Pancreas (tissue), 10 donors: ENCODE measurements around the gene RAB27B. TPM values are rescaled to one million over a fixed set of nuclear protein-coding genes. Genes with fewer than 3 reads are reported as not detected.

Source experiments
- ATAC-seq, 4 donors: fragments of 200-7000 bp; cut with Tn5 transposase; one replicate each; pipeline versions ENCODE4 v1.8.0 to v1.9.1; 2020; ENCODE audit warnings: mild to moderate bottlenecking in 4 of 4, moderate library complexity in 4 of 4
- DNase-seq, 6 donors: peaks; one replicate each; pipeline ENCODE4 v3.0.0-alpha.2; 2020
- FAIRE-seq: peaks from 2 replicates; lab custom pipeline; 2012; peaks lifted over from hg19 to GRCh38; lab: Jason Lieb, UNC
- H3K27ac ChIP-seq, 4 donors: fragments of 200-600 bp; sonication (generic); 1 replicate in 3 of 4; 2 replicates in 1 of 4; pipeline versions ENCODE4 v1.5.0 to v1.8.0; 2020
- H3K27me3 ChIP-seq, 4 donors: fragments of 200-600 bp; one replicate each; pipeline ENCODE4 v1.8.0; 2021
- H3K36me3 ChIP-seq, 3 donors: fragments of 200-600 bp; sonication (generic) in 1 of 3; one replicate each; pipeline versions ENCODE4 v1.5.0 to v1.8.0; 2020 to 2021
- H3K4me1 ChIP-seq, 3 donors: fragments of 200-600 bp; one replicate each; pipeline ENCODE4 v1.8.0; 2021
- H3K4me3 ChIP-seq, 4 donors: fragments of 200-600 bp; sonication (generic) in 2 of 4; one replicate each; pipeline versions ENCODE4 v1.5.0 to v1.8.0; 2020 to 2021
- H3K9me3 ChIP-seq, 4 donors: fragments of 200-600 bp; one replicate each; pipeline ENCODE4 v1.8.0; 2021
- WGBS, 2 donors: extraction: QIAGEN DNeasy Blood & Tissue Kit; methylation state at CpG; one replicate each; pipeline ENCODE4 v1.1.7; 2013; 5-methylcytosine and 5-hydroxymethylcytosine counted together
- intact Hi-C, 3 donors: fragments of 100-400 bp; cut with DNase I; formaldehyde crosslinking; loops; one replicate each; pipeline versions ENCODE4 v1.11.1 to v1.14.2; 2022
- polyA plus RNA-seq, 2 donors: library from polyadenylated mRNA; stranded (reverse); fragments of 200-250 nt; gene quantifications; one replicate each; pipeline ENCODE4 v1.2.3, GENCODE V29; 2013
- total RNA-seq, 6 donors: library from RNA; stranded (reverse); fragmentation: NEBNext Ultra II Directional in 4 of 6; extraction: Animal tissue kit (Norgen Biotek cat#: 25700) in 4 of 6; gene quantifications; one replicate each; pipeline versions ENCODE4 v1.2.1 to v1.2.4, GENCODE V29; 2021 to 2023
- TF ChIP-seq, protein P1 (sequence below), 4 donors: fragments of 200-600 bp; sonication (generic) in 3 of 4; IDR thresholded peaks; one replicate each; pipeline versions ENCODE4 v1.5.0 to v1.8.0; 2021; ENCODE audit warnings: antibody characterized with exemption in 4 of 4
- donor health status: healthy with polysubstance abuse.
- donor health status: DM: no; HTN: no; CAD: no; lungs with moderate emphysema.
- donor health status: DM: no; HTN: no; CAD: no.
- donor health status: control.
- donor health status: control.
- donor health status: Bipolar disorder and iron deficiency.
- donor health status: DM: yes; HTN: yes; CAD: no.
- donor health status: DM: no; HTN: no; CAD: no.
- donor health status: DM: no; HTN: no; CAD: no.
- donor health status: DM: yes; HTN: yes; CAD: no.

Gene RAB27B
- total and polyA plus RNA-seq, 8 donors: 0.61 to 12.9 (median 5.9) TPM

DNA sequence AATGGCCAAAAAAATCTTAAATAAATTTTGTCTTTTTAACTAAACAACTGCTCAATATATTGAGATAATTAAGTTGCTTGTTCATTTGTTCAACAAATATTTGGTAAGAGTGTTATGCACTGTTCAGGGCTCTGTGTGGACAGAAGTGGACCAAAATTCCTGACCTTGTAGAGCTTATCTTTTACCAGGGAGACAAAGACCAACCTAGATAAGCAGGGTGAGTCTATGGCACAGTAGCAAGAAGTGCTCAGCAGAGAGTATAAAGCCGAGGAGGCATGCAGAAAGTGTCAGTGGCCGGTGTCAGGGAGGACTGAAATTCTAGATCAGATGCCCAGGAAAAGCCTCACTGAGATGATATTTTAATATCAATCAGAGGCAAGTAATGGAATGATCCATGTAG, 2.6 kb downstream of the RAB27B start:
- ATAC-seq (no peak), DNase-seq (no peak), FAIRE-seq (no peak)
- intact Hi-C loops: no loop called here
- no peaks in the 10 kb centered on the region for H3K36me3 ChIP-seq
- H3K4me3 ChIP-seq: no peak overlapping the region
- H3K4me1 ChIP-seq: peaks cover 6 to 26% (median 21%) of the 10 kb centered on the region in 3 donors
- no peaks in the 10 kb centered on the region for H3K9me3 ChIP-seq
- H3K27me3 ChIP-seq: no peaks in the 10 kb centered on the region
- WGBS, 2 donors: 53% methylated on average over 2 of the region's 2 CpGs
- no peak overlapping the region for H3K27ac ChIP-seq
- TF ChIP-seq, protein P1, sequence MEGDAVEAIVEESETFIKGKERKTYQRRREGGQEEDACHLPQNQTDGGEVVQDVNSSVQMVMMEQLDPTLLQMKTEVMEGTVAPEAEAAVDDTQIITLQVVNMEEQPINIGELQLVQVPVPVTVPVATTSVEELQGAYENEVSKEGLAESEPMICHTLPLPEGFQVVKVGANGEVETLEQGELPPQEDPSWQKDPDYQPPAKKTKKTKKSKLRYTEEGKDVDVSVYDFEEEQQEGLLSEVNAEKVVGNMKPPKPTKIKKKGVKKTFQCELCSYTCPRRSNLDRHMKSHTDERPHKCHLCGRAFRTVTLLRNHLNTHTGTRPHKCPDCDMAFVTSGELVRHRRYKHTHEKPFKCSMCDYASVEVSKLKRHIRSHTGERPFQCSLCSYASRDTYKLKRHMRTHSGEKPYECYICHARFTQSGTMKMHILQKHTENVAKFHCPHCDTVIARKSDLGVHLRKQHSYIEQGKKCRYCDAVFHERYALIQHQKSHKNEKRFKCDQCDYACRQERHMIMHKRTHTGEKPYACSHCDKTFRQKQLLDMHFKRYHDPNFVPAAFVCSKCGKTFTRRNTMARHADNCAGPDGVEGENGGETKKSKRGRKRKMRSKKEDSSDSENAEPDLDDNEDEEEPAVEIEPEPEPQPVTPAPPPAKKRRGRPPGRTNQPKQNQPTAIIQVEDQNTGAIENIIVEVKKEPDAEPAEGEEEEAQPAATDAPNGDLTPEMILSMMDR (IDR thresholded peaks at IDR 0.05): no peak

DNA sequence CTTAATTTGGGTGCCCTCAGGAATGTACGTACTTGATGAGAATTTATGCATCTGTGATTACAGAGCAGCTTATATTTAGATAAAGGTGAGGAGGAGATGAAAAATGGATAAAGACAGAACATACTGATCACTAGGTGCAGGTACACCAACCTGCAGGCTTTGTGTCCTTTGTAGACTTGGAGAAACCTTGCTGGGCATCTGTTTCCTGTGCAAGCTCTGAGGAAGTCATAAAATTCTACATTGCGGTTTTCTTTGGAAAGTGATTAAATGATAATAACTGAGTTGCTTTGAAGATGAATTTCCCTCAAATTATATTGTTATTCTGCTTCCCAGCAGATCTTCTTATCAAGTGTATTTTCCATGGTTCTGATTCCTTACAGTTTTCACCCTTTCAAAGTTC, 7.7 kb downstream of the RAB27B start:
- intact Hi-C loops: no loop called here
- H3K27me3 ChIP-seq: no peaks in the 10 kb centered on the region
- DNase-seq (no peak), ATAC-seq (no peak), FAIRE-seq (no peak)
- H3K4me3 ChIP-seq: no peak overlapping the region
- no peak overlapping the region for H3K27ac ChIP-seq
- 52 to 55% methylated on average over 2 of the region's 2 CpGs for WGBS, 2 donors
- TF ChIP-seq, protein P1 (IDR thresholded peaks at IDR 0.05): no peak
- no peaks in the 10 kb centered on the region for H3K36me3 ChIP-seq
- H3K4me1 ChIP-seq: peaks cover 0 to 9% (median 6%) of the 10 kb centered on the region in 3 donors
- H3K9me3 ChIP-seq: no peaks in the 10 kb centered on the region

- 82 to 88% methylated on average over 2 of the region's 2 CpGs for WGBS, 2 donors
- no peak for FAIRE-seq
- H3K27ac ChIP-seq: no peak overlapping the region
- DNase-seq: no peak
- intact Hi-C loops: no loop called here
- no peak overlapping the region for H3K4me3 ChIP-seq
- H3K36me3 ChIP-seq: no peaks in the 10 kb centered on the region
- TF ChIP-seq, protein P1 (IDR thresholded peaks at IDR 0.05): no peak
- peaks cover 0 to 7% (median 0%) of the 10 kb centered on the region in 3 donors for H3K4me1 ChIP-seq
- no peaks in the 10 kb centered on the region for H3K27me3 ChIP-seq
- ATAC-seq: no peak
- no peaks in the 10 kb centered on the region for H3K9me3 ChIP-seq
Observed at GRCh38 chr18:54843314-54843713, 15.0 kb downstream of the RAB27B start.

- ATAC-seq (no peak), DNase-seq (no peak), FAIRE-seq (no peak)
- H3K4me1 ChIP-seq: no peaks in the 10 kb centered on the region
- no peak overlapping the region for H3K4me3 ChIP-seq
- WGBS, 2 donors: 46 to 47% methylated on average over 2 of the region's 2 CpGs
- intact Hi-C loops: no loop called here
- no peaks in the 10 kb centered on the region for H3K27me3 ChIP-seq
- no peaks in the 10 kb centered on the region for H3K36me3 ChIP-seq
- H3K9me3 ChIP-seq: no peaks in the 10 kb centered on the region
- H3K27ac ChIP-seq: no peak overlapping the region
- TF ChIP-seq, protein P1 (IDR thresholded peaks at IDR 0.05): no peak
Observed at GRCh38 chr18:54845787-54846186, 17.5 kb downstream of the RAB27B start.

DNA sequence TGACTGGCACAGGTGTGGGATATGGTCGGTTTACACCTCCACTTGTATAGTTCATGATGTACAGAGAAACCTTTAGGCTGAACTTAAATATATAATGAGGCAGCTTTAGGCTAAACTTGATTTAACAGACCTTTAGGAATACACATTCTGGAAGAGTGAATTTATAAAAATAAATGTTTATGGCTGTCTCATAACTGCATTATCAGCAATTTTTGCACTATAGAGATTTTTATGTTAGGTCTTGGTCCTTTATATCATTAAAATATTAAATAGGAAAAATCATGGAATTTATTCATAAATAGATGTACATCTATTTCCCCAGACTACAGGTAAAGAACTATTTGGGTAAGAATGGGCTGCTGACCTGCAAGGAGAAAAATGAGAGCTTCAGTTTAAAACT, 19.8 kb downstream of the RAB27B start:
- Histone ChIP-seq H3K4me3 (no peak overlapping the region), H3K36me3 (no peaks in the 10 kb centered on the region), H3K4me1 (peaks cover 0 to under 1% (median 0%) of the 10 kb centered on the region in 3 donors), H3K9me3 (no peaks in the 10 kb centered on the region), H3K27ac (no peak overlapping the region), H3K27me3 (no peaks in the 10 kb centered on the region)
- no peak for DNase-seq
- TF ChIP-seq, protein P1 (IDR thresholded peaks at IDR 0.05): no peak
- no peak for ATAC-seq
- 97 to 100% methylated on average over 1 of the region's 1 CpG for WGBS, 2 donors
- no peak for FAIRE-seq
- intact Hi-C loops: no loop called here
